GM10266 (cell line): ENCODE results near the gene PHLDB2.

Experiments
- DNase-seq: peaks from one replicate; pipeline ENCODE4 v3.0.0; 2012; ENCODE audit errors: extremely low spot score
- CTCF ChIP-seq: IDR thresholded peaks from 2 replicates; pipeline ENCODE4 v1.5.1; 2012; ENCODE audit warnings: mild to moderate bottlenecking, low read depth; ENCODE audit not compliant: control insufficient read depth, insufficient read depth; ENCODE audit errors: missing control alignments

PHLDB2 gene

GRCh38 chr3:111901637-111902036, 42.6 kb downstream of the PHLDB2 start:
- DNase-seq: no peak
- no peak for TF ChIP-seq CTCF

- TF ChIP-seq CTCF: no peak
- no peak for DNase-seq
Measured at GRCh38 chr3:111902534-111902933, 43.5 kb downstream of the PHLDB2 start.

- no peak for DNase-seq
- TF ChIP-seq CTCF: no peak
Measured at GRCh38 chr3:111903067-111903511, 44.0 kb downstream of the PHLDB2 start.

- no peak for DNase-seq
- TF ChIP-seq CTCF: no peak
Measured at GRCh38 chr3:111904376-111905241, 45.5 kb downstream of the PHLDB2 start.

GRCh38 chr3:111906656-111907055, 47.6 kb downstream of the PHLDB2 start:
- TF ChIP-seq CTCF: no peak
- no peak for DNase-seq

GRCh38 chr3:111907151-111907550, 48.1 kb downstream of the PHLDB2 start:
- TF ChIP-seq CTCF: no peak
- no peak for DNase-seq

- TF ChIP-seq CTCF: no peak
- DNase-seq: no peak
Measured at GRCh38 chr3:111910806-111911205, 51.7 kb downstream of the PHLDB2 start.
